HepG2 (cell line): ENCODE results near the gene PTK7. TPM values are rescaled to one million over a fixed set of nuclear protein-coding genes. Genes with fewer than 3 reads are reported as not detected.
A peak's percentile ranks its signal among the peaks of the same experiment; 100 is the strongest.

Experiments
- MTF1 ChIP-seq: sonication (generic); formaldehyde crosslinking; IDR thresholded peaks from 2 replicates; pipeline ENCODE4 v1.5.0; 2020; ENCODE audit warnings: missing genetic modification reagents
- ONECUT2 ChIP-seq: sonication (generic); formaldehyde crosslinking; IDR thresholded peaks from 2 replicates; pipeline ENCODE4 v1.4.0; 2020; ENCODE audit warnings: missing genetic modification reagents
- SMARCC2 ChIP-seq: fragments of 450-650 bp; IDR thresholded peaks from 2 replicates; pipeline ENCODE4 v1.6.1; 2017; ENCODE audit warnings: antibody characterized with exemption, mild to moderate bottlenecking
- SMARCE1 ChIP-seq: fragments of 450-650 bp; IDR thresholded peaks from 2 replicates; pipeline ENCODE4 v1.6.1; 2017; ENCODE audit warnings: borderline replicate concordance
- TBX2 ChIP-seq: sonication (generic); formaldehyde crosslinking; IDR thresholded peaks from 2 replicates; pipeline ENCODE4 v1.5.0; 2020; ENCODE audit warnings: missing genetic modification reagents, mild to moderate bottlenecking, borderline replicate concordance
- ZBTB38 ChIP-seq: sonication (generic); formaldehyde crosslinking; IDR thresholded peaks from 2 replicates; pipeline ENCODE4 v1.5.1; 2020; ENCODE audit warnings: mild to moderate bottlenecking, missing genetic modification reagents
- ZNF17 ChIP-seq: sonication (generic); formaldehyde crosslinking; IDR thresholded peaks from 2 replicates; pipeline ENCODE4 v1.5.0; 2020; ENCODE audit warnings: mild to moderate bottlenecking, missing genetic modification reagents
- ZNF383 ChIP-seq: sonication (generic); formaldehyde crosslinking; IDR thresholded peaks from 2 replicates; pipeline ENCODE4 v1.4.0; 2020; ENCODE audit warnings: missing genetic modification reagents, mild to moderate bottlenecking, borderline replicate concordance
- ZNF850 ChIP-seq: sonication (generic); formaldehyde crosslinking; conservative IDR thresholded peaks from 2 replicates; pipeline ENCODE4 v1.9.0; 2021; ENCODE audit warnings: mild to moderate bottlenecking, missing genetic modification reagents
- polyA plus RNA-seq, 8 experiments: library from polyadenylated mRNA; depleted of rRNA in 3 of 8; stranded (reverse) in 7 of 8; unstranded in 1 of 8; fragments of >200 nt; fragmentation: Illumina TruSeq in 4 of 8; extraction: Trizol in 4 of 8; gene quantifications; 2 replicates each; pipeline versions ENCODE4 v1.2.1 to v1.2.3, GENCODE V29; 2011 to 2016; ENCODE audit warnings: low read depth in 4 of 8, missing spikeins in 1 of 8, mixed read lengths in 1 of 8; ENCODE audit not compliant: insufficient read depth in 1 of 8
- total RNA-seq, 5 experiments: library from RNA; depleted of rRNA; stranded (reverse); fragments of >200 nt; fragmentation: Illumina TruSeq; extraction: Trizol; gene quantifications; 2 replicates each; pipeline ENCODE4 v1.2.3, GENCODE V29; 2016; ENCODE audit warnings: low read depth in 1 of 5
- TF ChIP-seq, protein P1 (sequence below): sonication (generic); formaldehyde crosslinking; IDR thresholded peaks from 2 replicates; pipeline ENCODE4 v1.4.0; 2020; ENCODE audit warnings: mild to moderate bottlenecking, missing genetic modification reagents
- TF ChIP-seq, protein P2 (sequence below): sonication (generic); formaldehyde crosslinking; IDR thresholded peaks from 2 replicates; pipeline ENCODE4 v1.4.0; 2020; ENCODE audit warnings: missing genetic modification reagents, borderline replicate concordance
- TF ChIP-seq, protein P3 (sequence below): sonication (generic); formaldehyde crosslinking; IDR thresholded peaks from 2 replicates; pipeline ENCODE4 v1.8.0; 2022; ENCODE audit warnings: mild to moderate bottlenecking, missing genetic modification reagents, moderate library complexity
- TF ChIP-seq, protein P4 (sequence below): sonication (generic); formaldehyde crosslinking; IDR thresholded peaks from 2 replicates; pipeline ENCODE4 v1.4.0; 2020; ENCODE audit warnings: missing genetic modification reagents, low read depth, mild to moderate bottlenecking, borderline replicate concordance

The PTK7 gene
- total and polyA plus RNA-seq, 2 of the 13 experiments (the other 11 are each of a cell fraction or from before 2014, with no cell fraction given) = 98.5 to 99.8 TPM

DNA sequence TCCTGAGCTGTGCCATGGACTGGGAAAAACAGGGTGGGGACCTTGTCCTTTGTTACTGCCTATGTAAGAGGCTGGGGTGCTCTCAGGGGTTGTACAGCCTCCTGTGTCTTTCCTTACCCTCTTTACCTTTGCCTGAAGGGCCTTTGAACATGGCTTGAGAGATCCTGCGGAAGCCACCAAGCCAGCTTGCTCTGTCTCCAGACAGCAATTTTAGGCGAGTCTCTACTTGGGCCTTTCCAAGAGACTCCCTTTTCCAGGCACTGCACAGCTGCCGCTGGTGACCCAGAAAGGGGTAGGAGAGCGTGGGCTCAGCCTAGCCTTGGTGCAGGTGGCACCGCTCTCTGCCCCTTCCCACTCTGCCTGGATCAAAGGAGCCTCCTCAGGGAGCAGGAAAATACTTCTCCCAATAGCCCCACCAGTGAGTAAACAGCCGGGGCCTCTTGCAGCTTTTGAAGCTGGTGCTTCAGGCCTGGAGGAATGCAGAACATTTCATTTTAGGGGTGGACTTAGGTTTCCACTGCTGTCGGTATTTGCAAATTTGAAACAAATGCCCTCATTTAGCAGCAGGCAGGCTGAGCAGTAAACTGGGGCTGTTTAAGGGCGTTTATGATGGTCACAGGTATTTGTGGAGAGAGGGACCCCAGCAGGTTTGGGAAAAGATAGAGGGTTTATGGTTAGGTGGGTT lies 13.9 kb downstream of the PTK7 start (continued):
- TF ChIP-seq, protein P1, sequence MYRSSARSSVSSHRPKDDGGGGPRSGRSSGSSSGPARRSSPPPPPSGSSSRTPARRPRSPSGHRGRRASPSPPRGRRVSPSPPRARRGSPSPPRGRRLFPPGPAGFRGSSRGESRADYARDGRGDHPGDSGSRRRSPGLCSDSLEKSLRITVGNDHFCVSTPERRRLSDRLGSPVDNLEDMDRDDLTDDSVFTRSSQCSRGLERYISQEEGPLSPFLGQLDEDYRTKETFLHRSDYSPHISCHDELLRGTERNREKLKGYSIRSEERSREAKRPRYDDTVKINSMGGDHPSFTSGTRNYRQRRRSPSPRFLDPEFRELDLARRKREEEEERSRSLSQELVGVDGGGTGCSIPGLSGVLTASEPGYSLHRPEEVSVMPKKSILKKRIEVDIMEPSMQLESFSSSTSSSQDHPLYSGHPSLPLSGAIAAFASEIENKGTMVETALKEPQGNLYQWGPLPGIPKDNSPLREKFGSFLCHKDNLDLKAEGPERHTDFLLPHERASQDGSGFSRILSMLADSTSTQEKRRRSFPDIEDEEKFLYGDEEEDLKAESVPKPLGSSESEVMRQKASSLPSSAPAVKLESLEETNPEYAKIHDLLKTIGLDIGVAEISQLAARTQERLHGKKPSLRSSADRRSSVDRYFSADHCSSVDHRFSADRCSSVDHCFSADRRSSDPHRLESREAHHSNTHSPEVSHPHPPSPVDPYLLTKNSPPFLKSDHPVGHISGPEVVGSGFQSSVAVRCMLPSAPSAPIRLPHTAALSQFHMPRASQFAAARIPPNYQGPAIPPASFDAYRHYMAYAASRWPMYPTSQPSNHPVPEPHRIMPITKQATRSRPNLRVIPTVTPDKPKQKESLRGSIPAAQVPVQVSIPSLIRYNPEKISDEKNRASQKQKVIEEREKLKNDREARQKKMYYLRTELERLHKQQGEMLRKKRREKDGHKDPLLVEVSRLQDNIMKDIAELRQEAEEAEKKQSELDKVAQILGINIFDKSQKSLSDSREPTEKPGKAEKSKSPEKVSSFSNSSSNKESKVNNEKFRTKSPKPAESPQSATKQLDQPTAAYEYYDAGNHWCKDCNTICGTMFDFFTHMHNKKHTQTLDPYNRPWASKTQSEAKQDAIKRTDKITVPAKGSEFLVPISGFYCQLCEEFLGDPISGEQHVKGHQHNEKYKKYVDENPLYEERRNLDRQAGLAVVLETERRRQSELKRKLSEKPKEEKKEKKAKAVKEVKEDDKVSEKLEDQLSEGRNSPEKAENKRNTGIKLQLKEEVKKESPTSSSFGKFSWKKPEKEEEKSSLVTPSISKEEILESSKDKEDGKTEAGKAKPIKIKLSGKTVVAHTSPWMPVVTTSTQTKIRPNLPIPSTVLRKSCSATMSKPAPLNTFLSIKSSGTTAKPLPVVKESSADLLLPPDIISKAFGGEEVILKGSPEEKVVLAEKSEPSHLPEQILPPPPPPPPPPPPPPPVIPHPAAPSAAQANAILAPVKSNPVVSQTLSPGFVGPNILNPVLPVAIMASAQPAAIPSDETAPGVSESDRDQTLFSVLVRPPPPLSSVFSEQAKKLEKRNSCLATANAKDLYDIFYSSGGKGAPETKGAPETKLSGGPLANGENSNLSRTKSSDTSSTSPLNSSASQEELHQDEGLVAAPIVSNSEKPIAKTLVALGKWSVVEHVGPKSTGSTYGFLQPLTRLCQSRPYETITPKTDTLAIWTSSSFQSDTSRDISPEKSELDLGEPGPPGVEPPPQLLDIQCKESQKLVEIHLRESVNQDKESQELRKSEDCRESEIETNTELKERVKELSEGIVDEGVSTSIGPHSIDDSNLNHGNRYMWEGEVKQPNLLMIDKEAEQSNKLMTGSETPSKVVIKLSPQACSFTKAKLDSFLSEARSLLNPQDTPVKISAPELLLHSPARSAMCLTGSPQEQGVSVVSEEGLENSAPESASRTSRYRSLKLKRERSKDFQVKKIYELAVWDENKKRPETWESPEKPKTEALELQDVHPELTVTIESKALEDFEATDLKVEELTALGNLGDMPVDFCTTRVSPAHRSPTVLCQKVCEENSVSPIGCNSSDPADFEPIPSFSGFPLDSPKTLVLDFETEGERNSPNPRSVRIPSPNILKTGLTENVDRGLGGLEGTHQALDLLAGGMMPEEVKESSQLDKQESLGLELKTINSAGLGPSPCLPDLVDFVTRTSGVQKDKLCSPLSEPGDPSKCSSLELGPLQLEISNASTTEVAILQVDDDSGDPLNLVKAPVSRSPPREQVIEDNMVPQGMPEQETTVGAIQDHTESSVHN (CRISPR knock-in tag) = no peak
- TF ChIP-seq ZNF850 (no peak), SMARCC2 (no peak), MTF1 (CRISPR knock-in tag) (0 out of 2 replicates have a peak, but pooled peaks have one; percentile 49), ZNF383 (CRISPR knock-in tag) (no peak), ZBTB38 (peak; percentile 67; the same call in 1 of the 2 replicates), TBX2 (CRISPR knock-in tag) (peak; percentile 94), ONECUT2 (CRISPR knock-in tag) (no peak), SMARCE1 (peak; percentile 7; the same call in 1 of the 2 replicates), ZNF17 (CRISPR knock-in tag) (no peak)
- TF ChIP-seq, protein P2, sequence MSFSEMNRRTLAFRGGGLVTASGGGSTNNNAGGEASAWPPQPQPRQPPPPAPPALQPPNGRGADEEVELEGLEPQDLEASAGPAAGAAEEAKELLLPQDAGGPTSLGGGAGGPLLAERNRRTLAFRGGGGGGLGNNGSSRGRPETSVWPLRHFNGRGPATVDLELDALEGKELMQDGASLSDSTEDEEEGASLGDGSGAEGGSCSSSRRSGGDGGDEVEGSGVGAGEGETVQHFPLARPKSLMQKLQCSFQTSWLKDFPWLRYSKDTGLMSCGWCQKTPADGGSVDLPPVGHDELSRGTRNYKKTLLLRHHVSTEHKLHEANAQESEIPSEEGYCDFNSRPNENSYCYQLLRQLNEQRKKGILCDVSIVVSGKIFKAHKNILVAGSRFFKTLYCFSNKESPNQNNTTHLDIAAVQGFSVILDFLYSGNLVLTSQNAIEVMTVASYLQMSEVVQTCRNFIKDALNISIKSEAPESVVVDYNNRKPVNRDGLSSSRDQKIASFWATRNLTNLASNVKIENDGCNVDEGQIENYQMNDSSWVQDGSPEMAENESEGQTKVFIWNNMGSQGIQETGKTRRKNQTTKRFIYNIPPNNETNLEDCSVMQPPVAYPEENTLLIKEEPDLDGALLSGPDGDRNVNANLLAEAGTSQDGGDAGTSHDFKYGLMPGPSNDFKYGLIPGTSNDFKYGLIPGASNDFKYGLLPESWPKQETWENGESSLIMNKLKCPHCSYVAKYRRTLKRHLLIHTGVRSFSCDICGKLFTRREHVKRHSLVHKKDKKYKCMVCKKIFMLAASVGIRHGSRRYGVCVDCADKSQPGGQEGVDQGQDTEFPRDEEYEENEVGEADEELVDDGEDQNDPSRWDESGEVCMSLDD = no peak
- TF ChIP-seq, protein P3, sequence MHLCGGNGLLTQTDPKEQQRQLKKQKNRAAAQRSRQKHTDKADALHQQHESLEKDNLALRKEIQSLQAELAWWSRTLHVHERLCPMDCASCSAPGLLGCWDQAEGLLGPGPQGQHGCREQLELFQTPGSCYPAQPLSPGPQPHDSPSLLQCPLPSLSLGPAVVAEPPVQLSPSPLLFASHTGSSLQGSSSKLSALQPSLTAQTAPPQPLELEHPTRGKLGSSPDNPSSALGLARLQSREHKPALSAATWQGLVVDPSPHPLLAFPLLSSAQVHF = no peak
- TF ChIP-seq, protein P4, sequence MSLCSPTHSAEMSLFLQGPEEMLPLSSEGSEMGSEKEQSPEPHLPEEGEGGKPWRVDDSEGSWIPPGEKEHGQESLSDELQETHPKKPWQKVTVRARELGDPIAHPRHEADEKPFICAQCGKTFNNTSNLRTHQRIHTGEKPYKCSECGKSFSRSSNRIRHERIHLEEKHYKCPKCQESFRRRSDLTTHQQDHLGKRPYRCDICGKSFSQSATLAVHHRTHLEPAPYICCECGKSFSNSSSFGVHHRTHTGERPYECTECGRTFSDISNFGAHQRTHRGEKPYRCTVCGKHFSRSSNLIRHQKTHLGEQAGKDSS (CRISPR knock-in tag) = no peak
